DOHH2 (cell line): ENCODE data around the gene ARF1.

Experiments used
- H3F3A ChIP-seq: fragments of 200-600 bp; sonication (generic), shearing (Covaris generic); 2 replicates; pipeline ENCODE4 v1.6.0; 2016; ENCODE audit warnings: antibody characterized with exemption, mild to moderate bottlenecking; ENCODE audit not compliant: control insufficient read depth, insufficient read depth
- H3K27ac ChIP-seq: fragments of 200-600 bp; sonication (generic); 2 replicates; pipeline ENCODE4 v1.5.1; 2014; ENCODE audit warnings: low read depth, mild to moderate bottlenecking, low read length, moderate library complexity
- H3K27me3 ChIP-seq: fragments of 200-600 bp; sonication (generic); 2 replicates; pipeline ENCODE4 v1.6.1; 2014; ENCODE audit warnings: mild to moderate bottlenecking, low read length, mixed read lengths; ENCODE audit not compliant: control insufficient read depth
- H3K36me3 ChIP-seq: fragments of 200-600 bp; sonication (generic); 2 replicates; pipeline ENCODE4 v1.6.1; 2014; ENCODE audit warnings: mild to moderate bottlenecking, low read length, moderate library complexity, mixed read lengths; ENCODE audit not compliant: control insufficient read depth
- H3K4me1 ChIP-seq: fragments of 200-600 bp; sonication (generic); 2 replicates; pipeline ENCODE4 v1.6.1; 2014; ENCODE audit warnings: mild to moderate bottlenecking, low read length, mixed read lengths; ENCODE audit not compliant: control insufficient read depth
- H3K4me2 ChIP-seq: fragments of 200-600 bp; sonication (generic); 2 replicates; pipeline ENCODE4 v1.6.0; 2014; ENCODE audit warnings: mild to moderate bottlenecking, low read length, moderate library complexity
- H3K4me3 ChIP-seq: fragments of 200-600 bp; sonication (generic); 2 replicates; pipeline ENCODE4 v1.5.1; 2014; ENCODE audit warnings: mild to moderate bottlenecking, low read length, mixed read lengths
- H3K79me2 ChIP-seq: fragments of 200-600 bp; sonication (generic); 2 replicates; pipeline ENCODE4 v1.6.1; 2014; ENCODE audit warnings: mild to moderate bottlenecking, low read length, mixed read lengths; ENCODE audit not compliant: control insufficient read depth
- H3K9me2 ChIP-seq: fragments of 200-600 bp; sonication (generic); replicated peaks from 2 replicates; pipeline ENCODE4 v1.6.1; 2014; ENCODE audit warnings: mild to moderate bottlenecking, low read length, mixed read lengths; ENCODE audit not compliant: control insufficient read depth
- H3K9me3 ChIP-seq: fragments of 200-600 bp; sonication (generic); 2 replicates; pipeline ENCODE4 v1.6.1; 2014; ENCODE audit warnings: antibody characterized with exemption, low read length, mixed read lengths; ENCODE audit not compliant: control insufficient read depth, insufficient read depth
- H4K20me1 ChIP-seq: fragments of 200-600 bp; sonication (generic); 2 replicates; pipeline ENCODE4 v1.6.0; 2014; ENCODE audit warnings: low read depth, mild to moderate bottlenecking, antibody characterized with exemption, low read length, moderate library complexity; ENCODE audit not compliant: control insufficient read depth, insufficient read depth
- EZH2phosphoT487 ChIP-seq: fragments of 200-600 bp; sonication (generic); IDR thresholded peaks from 2 replicates; pipeline ENCODE4 v1.6.1; 2017; ENCODE audit warnings: borderline replicate concordance, mild to moderate bottlenecking, antibody characterized with exemption, low read length, moderate library complexity, mixed read lengths
- TF ChIP-seq, protein P1 (sequence below): fragments of 200-600 bp; sonication (generic); IDR thresholded peaks from one replicate; pipeline ENCODE4 v1.5.1; 2014; ENCODE audit warnings: antibody characterized with exemption, mild to moderate bottlenecking, low read depth, low read length; ENCODE audit not compliant: poor library complexity, severe bottlenecking

The ARF1 gene

GRCh38 chr1:228075801-228076271, 6.7 kb upstream of the ARF1 start:
- Histone ChIP-seq H3K79me2 (peaks cover 17% of the 10 kb centered on the region), H3K36me3 (peaks cover 2% of the 10 kb centered on the region; the same call in 1 of the 2 replicates), H3K27me3 (peaks cover 7% of the 10 kb centered on the region; the same call in 1 of the 2 replicates), H3K4me1 (0 out of 2 replicates have a peak, but pooled peaks cover 3% of the 10 kb centered on the region), H3K9me3 (no peaks in the 10 kb centered on the region), H3K9me2 (no peaks in the 10 kb centered on the region), H3K4me2 (no peak overlapping the region), H4K20me1 (peaks cover 16% of the 10 kb centered on the region; the same call in 1 of the 2 replicates), H3K27ac (no peak overlapping the region), H3K4me3 (no peak overlapping the region), H3F3A (peaks cover 4% of the 10 kb centered on the region; the same call in 1 of the 2 replicates)
- TF ChIP-seq EZH2phosphoT487, result no peak
- TF ChIP-seq, protein P1, sequence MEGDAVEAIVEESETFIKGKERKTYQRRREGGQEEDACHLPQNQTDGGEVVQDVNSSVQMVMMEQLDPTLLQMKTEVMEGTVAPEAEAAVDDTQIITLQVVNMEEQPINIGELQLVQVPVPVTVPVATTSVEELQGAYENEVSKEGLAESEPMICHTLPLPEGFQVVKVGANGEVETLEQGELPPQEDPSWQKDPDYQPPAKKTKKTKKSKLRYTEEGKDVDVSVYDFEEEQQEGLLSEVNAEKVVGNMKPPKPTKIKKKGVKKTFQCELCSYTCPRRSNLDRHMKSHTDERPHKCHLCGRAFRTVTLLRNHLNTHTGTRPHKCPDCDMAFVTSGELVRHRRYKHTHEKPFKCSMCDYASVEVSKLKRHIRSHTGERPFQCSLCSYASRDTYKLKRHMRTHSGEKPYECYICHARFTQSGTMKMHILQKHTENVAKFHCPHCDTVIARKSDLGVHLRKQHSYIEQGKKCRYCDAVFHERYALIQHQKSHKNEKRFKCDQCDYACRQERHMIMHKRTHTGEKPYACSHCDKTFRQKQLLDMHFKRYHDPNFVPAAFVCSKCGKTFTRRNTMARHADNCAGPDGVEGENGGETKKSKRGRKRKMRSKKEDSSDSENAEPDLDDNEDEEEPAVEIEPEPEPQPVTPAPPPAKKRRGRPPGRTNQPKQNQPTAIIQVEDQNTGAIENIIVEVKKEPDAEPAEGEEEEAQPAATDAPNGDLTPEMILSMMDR, result no peak

GRCh38 chr1:228076796-228077430, 5.6 kb upstream of the ARF1 start:
- Histone ChIP-seq H4K20me1 (peaks cover 16% of the 10 kb centered on the region; the same call in 1 of the 2 replicates), H3K9me2 (no peaks in the 10 kb centered on the region), H3K9me3 (no peaks in the 10 kb centered on the region), H3K27me3 (peaks cover 7% of the 10 kb centered on the region; the same call in 1 of the 2 replicates), H3K4me2 (no peak overlapping the region), H3K4me1 (peaks cover 7% of the 10 kb centered on the region; the same call in 1 of the 2 replicates), H3K4me3 (no peak overlapping the region), H3K27ac (no peak overlapping the region), H3K79me2 (peaks cover 26% of the 10 kb centered on the region), H3K36me3 (peaks cover 2% of the 10 kb centered on the region; the same call in 1 of the 2 replicates), H3F3A (peaks cover 4% of the 10 kb centered on the region; the same call in 1 of the 2 replicates)
- TF ChIP-seq EZH2phosphoT487, result no peak
- TF ChIP-seq, protein P1, result no peak

GRCh38 chr1:228077565-228078330, 4.8 kb upstream of the ARF1 start:
- Histone ChIP-seq H3K9me3 (no peaks in the 10 kb centered on the region), H3F3A (peaks cover 4% of the 10 kb centered on the region; the same call in 1 of the 2 replicates), H3K27me3 (peaks cover 6% of the 10 kb centered on the region; the same call in 1 of the 2 replicates)

More at GRCh38 chr1:228077565-228078330, 4.8 kb upstream of the ARF1 start:
- Histone ChIP-seq H4K20me1 (peaks cover 16% of the 10 kb centered on the region; the same call in 1 of the 2 replicates), H3K4me2 (no peak overlapping the region), H3K4me1 (peaks cover 7% of the 10 kb centered on the region; the same call in 1 of the 2 replicates), H3K27ac (no peak overlapping the region), H3K79me2 (peaks cover 33% of the 10 kb centered on the region), H3K4me3 (no peak overlapping the region), H3K36me3 (peaks cover 7% of the 10 kb centered on the region), H3K9me2 (no peaks in the 10 kb centered on the region)
- TF ChIP-seq, protein P1, result no peak
- TF ChIP-seq EZH2phosphoT487, result no peak
